ENCODE data around the gene GNAZ. TPM values are rescaled to one million over a fixed set of nuclear protein-coding genes. Genes with fewer than 3 reads are reported as not detected.

The GNAZ gene
- total RNA-seq, 2 experiments from 2014 or later = 1.1 to 1.8 TPM

DNA sequence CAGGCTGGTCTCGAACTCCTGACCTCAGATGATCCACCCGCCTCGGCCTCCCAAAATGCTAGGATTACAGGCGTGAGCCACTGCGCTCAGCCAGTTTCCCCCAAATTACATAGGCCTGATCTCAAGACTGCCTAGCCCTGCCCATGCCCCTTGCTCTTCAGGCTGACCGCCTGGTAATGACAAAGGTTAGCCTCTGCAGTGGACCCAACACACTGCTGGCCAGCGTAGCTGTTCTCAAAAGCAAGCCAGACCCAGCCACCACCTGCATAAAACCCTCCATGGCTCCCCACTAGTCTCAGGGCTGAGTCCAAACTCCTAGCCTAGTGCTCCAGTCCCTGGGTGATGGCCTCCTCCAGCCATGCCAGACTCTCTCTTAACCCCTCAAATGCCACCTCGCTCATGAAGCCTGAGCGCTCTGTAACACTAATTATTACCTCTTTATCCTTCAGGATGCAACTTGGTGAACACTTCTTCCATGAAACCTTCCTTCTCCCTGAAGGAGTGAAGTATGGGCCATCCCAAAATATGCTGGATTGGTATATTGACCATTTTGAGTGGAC lies 72.3 kb downstream of the GNAZ start:
- no peaks in the 10 kb centered on the region for H3K9me3 Mint-ChIP-seq
- H3K27me3 Mint-ChIP-seq (ENCODE audit: low read depth) = no peaks in the 10 kb centered on the region
- no peaks in the 10 kb centered on the region for H3K36me3 Mint-ChIP-seq (ENCODE audit: low read depth)
- intact Hi-C loops (cut with micrococcal nuclease) = loop anchor here (1.0 to 5.0 kb wide), 6 partner anchors 24 to 565 kb away; no protein-coding TSS in a partner anchor
- CTCF ChIA-PET = interaction anchor here (0.9 to 17.0 kb wide), 3 partner anchors 34 to 185 kb away, joined by 3 to 232 read pairs (median 4); no protein-coding TSS in a partner anchor
- DNase-seq = no peak
- H3K27ac Mint-ChIP-seq = peak overlapping the region; percentile 84
- peak overlapping the region; percentile 51 for H3K4me3 Mint-ChIP-seq
- H3K4me1 Mint-ChIP-seq (ENCODE audit: low read depth) = peaks cover 61% of the 10 kb centered on the region

DNA sequence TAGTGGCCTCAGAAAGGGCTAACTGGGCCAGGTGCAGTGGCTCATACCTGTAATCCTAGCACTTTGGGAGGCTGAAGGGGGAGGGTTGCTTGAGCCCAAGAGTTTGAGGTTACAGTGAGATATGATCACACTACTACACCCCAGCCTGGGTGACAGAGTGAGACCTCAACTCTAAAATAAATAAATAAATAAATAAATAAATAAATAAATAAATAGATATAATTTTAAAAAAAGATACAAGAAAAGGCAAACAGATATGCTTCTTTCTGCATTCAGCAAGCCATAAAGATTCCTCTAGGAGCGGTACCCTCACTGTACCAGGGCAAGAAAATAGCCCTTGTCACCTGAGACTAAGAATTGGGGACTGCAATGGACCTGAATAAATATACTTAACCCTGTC lies 72.8 kb downstream of the GNAZ start:
- CTCF ChIA-PET = no interaction called here
- no peak overlapping the region for H3K4me3 Mint-ChIP-seq
- DNase-seq = no peak
- H3K36me3 Mint-ChIP-seq (ENCODE audit: low read depth) = no peaks in the 10 kb centered on the region
- intact Hi-C loops (cut with micrococcal nuclease) = loop anchor here (2.0 to 5.0 kb wide), 4 partner anchors 24 to 564 kb away; no protein-coding TSS in a partner anchor
- H3K27ac Mint-ChIP-seq = no peak overlapping the region
- H3K4me1 Mint-ChIP-seq (ENCODE audit: low read depth) = peaks cover 56% of the 10 kb centered on the region
- H3K27me3 Mint-ChIP-seq (ENCODE audit: low read depth) = no peaks in the 10 kb centered on the region
- H3K9me3 Mint-ChIP-seq = no peaks in the 10 kb centered on the region

- Mint-ChIP-seq H3K36me3 (ENCODE audit: low read depth) (no peaks in the 10 kb centered on the region), H3K27me3 (ENCODE audit: low read depth) (no peaks in the 10 kb centered on the region), H3K4me3 (no peak overlapping the region), H3K4me1 (ENCODE audit: low read depth) (peaks cover 46% of the 10 kb centered on the region), H3K9me3 (no peaks in the 10 kb centered on the region), H3K27ac (no peak overlapping the region)
- CTCF ChIA-PET = interaction anchor here (0.7 to 1.7 kb wide), 4 partner anchors 29 to 242 kb away, joined by 3 to 7 read pairs (median 4); no protein-coding TSS in a partner anchor
- no peak for DNase-seq
- intact Hi-C loops (cut with micrococcal nuclease) = loop anchor here (5.0 kb wide), 2 partner anchors 322 to 563 kb away; no protein-coding TSS in a partner anchor
Measured at GRCh38 chr22:23144432-23144831, 74.1 kb downstream of the GNAZ start.

GRCh38 chr22:23144932-23145877 lies 74.9 kb downstream of the GNAZ start, which contains the start of gene RAB36:
Gene RAB36 (plus strand): TSS chr22:23145477. CDS start chr22:23146617, 1,140 bp downstream.
- Mint-ChIP-seq H3K4me1 (ENCODE audit: low read depth) (peaks cover 44% of the 10 kb centered on the region), H3K27me3 (ENCODE audit: low read depth) (no peaks in the 10 kb centered on the region), H3K27ac (no peak within 1 kb of the TSS), H3K36me3 (ENCODE audit: low read depth) (no peaks in the 10 kb centered on the region), H3K9me3 (no peaks in the 10 kb centered on the region), H3K4me3 (peak within 1 kb of the TSS; percentile 63)
- CTCF ChIA-PET = interaction anchor here (0.5 to 1.7 kb wide), 5 partner anchors 9 to 702 kb away, joined by 3 to 7 read pairs (median 3); no protein-coding TSS in a partner anchor
- intact Hi-C loops (cut with micrococcal nuclease) = loop anchor here (5.0 kb wide), 2 partner anchors 323 to 562 kb away; no protein-coding TSS in a partner anchor
- DNase-seq = peak; percentile 82

- no peaks in the 10 kb centered on the region for H3K9me3 Mint-ChIP-seq
- no peak for DNase-seq
- H3K4me1 Mint-ChIP-seq (ENCODE audit: low read depth) = peaks cover 37% of the 10 kb centered on the region
- CTCF ChIA-PET = interaction anchor here (0.5 to 1.4 kb wide), 3 partner anchors 8 to 240 kb away, joined by 3 to 6 read pairs (median 4); no protein-coding TSS in a partner anchor
- H3K27ac Mint-ChIP-seq = no peak overlapping the region
- H3K27me3 Mint-ChIP-seq (ENCODE audit: low read depth) = no peaks in the 10 kb centered on the region
- intact Hi-C loops (cut with micrococcal nuclease) = no loop called here
- no peak overlapping the region for H3K4me3 Mint-ChIP-seq
- no peaks in the 10 kb centered on the region for H3K36me3 Mint-ChIP-seq (ENCODE audit: low read depth)
Measured at GRCh38 chr22:23145878-23146470, 75.7 kb downstream of the GNAZ start.

GRCh38 chr22:23146478-23147205 lies 76.3 kb downstream of the GNAZ start:
- Mint-ChIP-seq H3K27me3 (ENCODE audit: low read depth) (no peaks in the 10 kb centered on the region), H3K9me3 (no peaks in the 10 kb centered on the region), H3K27ac (no peak overlapping the region), H3K4me1 (ENCODE audit: low read depth) (peaks cover 32% of the 10 kb centered on the region), H3K4me3 (no peak overlapping the region), H3K36me3 (ENCODE audit: low read depth) (no peaks in the 10 kb centered on the region)
- DNase-seq = no peak
- CTCF ChIA-PET = interaction anchor here (0.5 to 1.4 kb wide), 5 partner anchors 8 to 942 kb away, joined by 3 to 6 read pairs (median 3); no protein-coding TSS in a partner anchor
- intact Hi-C loops (cut with micrococcal nuclease) = no loop called here

DNA sequence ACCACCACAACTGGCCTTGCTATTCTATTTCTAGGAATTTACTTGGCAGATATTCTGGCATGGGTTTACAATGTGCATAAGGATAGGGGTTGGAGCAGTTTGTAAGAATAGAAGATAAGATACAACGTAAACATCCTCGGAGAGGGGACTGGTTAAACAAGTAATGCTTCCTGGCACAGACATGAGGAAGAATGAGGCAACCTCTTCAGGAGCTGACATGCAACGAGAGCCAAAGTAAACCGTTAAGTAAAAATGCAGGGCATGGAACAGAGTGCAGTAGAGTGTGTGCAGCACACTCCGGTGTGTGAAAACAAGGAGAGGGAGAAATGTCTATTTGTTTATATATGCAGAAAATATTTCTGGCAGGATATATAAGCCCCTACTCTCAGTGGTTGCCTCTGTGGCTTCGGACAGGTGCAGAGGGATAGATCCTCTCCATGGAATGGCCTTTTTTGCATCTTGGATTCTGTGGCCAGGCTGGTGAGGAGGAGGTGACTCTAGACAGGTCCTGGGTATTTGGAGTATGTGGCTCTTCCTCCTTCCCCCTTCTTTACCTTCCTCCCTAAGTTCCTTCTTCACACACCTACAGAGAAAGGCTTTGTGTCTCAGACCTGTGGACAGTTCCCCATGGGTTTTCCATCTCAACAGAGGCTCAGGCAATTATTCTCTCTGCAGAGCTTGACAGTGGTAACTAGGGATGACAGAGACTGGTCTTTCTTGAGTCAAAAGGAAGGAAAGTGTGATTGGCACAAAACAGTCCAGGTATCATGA lies 77.5 kb downstream of the GNAZ start:
- Mint-ChIP-seq H3K4me3 (no peak overlapping the region), H3K27ac (no peak overlapping the region), H3K36me3 (ENCODE audit: low read depth) (no peaks in the 10 kb centered on the region), H3K27me3 (ENCODE audit: low read depth) (no peaks in the 10 kb centered on the region), H3K4me1 (ENCODE audit: low read depth) (peaks cover 21% of the 10 kb centered on the region), H3K9me3 (no peaks in the 10 kb centered on the region)
- DNase-seq = no peak
- intact Hi-C loops (cut with micrococcal nuclease) = no loop called here
- CTCF ChIA-PET = interaction anchor here (0.8 to 1.4 kb wide), 5 partner anchors 8 to 238 kb away, joined by 3 to 6 read pairs (median 3); no protein-coding TSS in a partner anchor

- CTCF ChIA-PET = interaction anchor here (1.1 to 1.5 kb wide), 3 partner anchors 25 to 194 kb away, joined by 3 to 4 read pairs (median 4); no protein-coding TSS in a partner anchor
Measured at GRCh38 chr22:23149743-23150238, 79.5 kb downstream of the GNAZ start.

DNA sequence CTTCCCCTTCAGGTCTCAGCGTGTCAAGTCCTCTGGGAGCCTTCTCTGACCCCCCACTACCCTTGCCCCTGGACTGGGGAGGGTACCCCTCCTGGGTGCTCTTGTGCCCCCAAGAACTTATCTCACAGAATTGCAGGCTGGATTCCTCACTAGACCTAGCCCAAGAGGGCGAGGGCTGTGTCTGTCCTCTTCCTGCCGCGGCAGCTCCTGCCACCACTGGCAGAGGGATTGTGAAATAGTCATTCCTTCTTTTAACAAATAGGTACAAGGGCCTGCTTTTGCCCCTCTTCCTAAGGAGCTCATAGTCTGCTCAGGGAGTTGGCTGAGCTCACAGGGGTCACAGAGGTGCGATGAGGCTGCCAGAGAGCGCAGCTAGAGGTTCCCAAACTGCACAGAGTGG lies 80.4 kb downstream of the GNAZ start:
- Mint-ChIP-seq H3K36me3 (ENCODE audit: low read depth) (no peaks in the 10 kb centered on the region), H3K27me3 (ENCODE audit: low read depth) (no peaks in the 10 kb centered on the region), H3K27ac (no peak overlapping the region), H3K4me3 (no peak overlapping the region), H3K9me3 (no peaks in the 10 kb centered on the region), H3K4me1 (ENCODE audit: low read depth) (peaks cover 9% of the 10 kb centered on the region)
- intact Hi-C loops (cut with micrococcal nuclease) = no loop called here
- CTCF ChIA-PET = interaction anchor here (1.5 kb wide), 2 partner anchors 24 to 140 kb away, joined by 4 read pairs; no protein-coding TSS in a partner anchor
- DNase-seq = no peak

More at GRCh38 chr22:23149743-23150238, 79.5 kb downstream of the GNAZ start:
- Mint-ChIP-seq H3K9me3 (no peaks in the 10 kb centered on the region), H3K4me3 (no peak overlapping the region), H3K36me3 (ENCODE audit: low read depth) (no peaks in the 10 kb centered on the region), H3K4me1 (ENCODE audit: low read depth) (peaks cover 17% of the 10 kb centered on the region), H3K27ac (no peak overlapping the region), H3K27me3 (ENCODE audit: low read depth) (no peaks in the 10 kb centered on the region)
- intact Hi-C loops (cut with micrococcal nuclease) = no loop called here
- no peak for DNase-seq

- intact Hi-C loops (cut with micrococcal nuclease) = no loop called here
- DNase-seq = no peak
- Mint-ChIP-seq H3K4me1 (ENCODE audit: low read depth) (peaks cover 9% of the 10 kb centered on the region), H3K4me3 (no peak overlapping the region), H3K27ac (no peak overlapping the region), H3K36me3 (ENCODE audit: low read depth) (no peaks in the 10 kb centered on the region), H3K27me3 (ENCODE audit: low read depth) (no peaks in the 10 kb centered on the region), H3K9me3 (no peaks in the 10 kb centered on the region)
- CTCF ChIA-PET = interaction anchor here (0.6 kb wide), 1 partner anchor 31 kb away, joined by 3 read pairs; no protein-coding TSS in a partner anchor
Measured at GRCh38 chr22:23151827-23152226, 81.5 kb downstream of the GNAZ start.

All from activated naive CD4-positive, alpha-beta T cell treated with anti-CD3 and anti-CD28 coated beads for 36 hours (primary cell).